ENCODE results near the gene DEPDC4.
"Not testable (repeated sequence)": the region's sequence is repeated elsewhere in the genome, so short reads cannot be mapped to it uniquely, and the experiment has no call there.

DNA sequence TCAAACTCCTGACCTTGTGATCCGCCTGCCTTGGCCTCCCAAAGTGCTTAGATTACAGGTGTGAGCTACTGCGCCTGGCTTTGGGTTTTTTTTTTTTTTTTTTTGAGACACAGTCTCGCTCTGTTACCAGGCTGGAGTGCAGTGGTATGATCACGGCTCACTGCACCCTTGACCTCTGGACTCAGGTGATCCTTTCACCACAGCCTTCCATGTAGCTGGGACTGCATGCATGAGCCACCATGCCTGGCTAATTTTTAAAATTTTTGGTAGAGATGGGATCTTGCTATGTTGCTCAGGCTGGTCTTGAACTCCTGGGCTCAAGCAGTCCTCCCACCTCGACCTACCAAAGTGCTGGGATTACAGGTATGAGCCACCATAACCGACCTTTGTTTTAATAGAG is 44.7 kb downstream of the DEPDC4 start:
- TF ChIP-seq, protein P1, sequence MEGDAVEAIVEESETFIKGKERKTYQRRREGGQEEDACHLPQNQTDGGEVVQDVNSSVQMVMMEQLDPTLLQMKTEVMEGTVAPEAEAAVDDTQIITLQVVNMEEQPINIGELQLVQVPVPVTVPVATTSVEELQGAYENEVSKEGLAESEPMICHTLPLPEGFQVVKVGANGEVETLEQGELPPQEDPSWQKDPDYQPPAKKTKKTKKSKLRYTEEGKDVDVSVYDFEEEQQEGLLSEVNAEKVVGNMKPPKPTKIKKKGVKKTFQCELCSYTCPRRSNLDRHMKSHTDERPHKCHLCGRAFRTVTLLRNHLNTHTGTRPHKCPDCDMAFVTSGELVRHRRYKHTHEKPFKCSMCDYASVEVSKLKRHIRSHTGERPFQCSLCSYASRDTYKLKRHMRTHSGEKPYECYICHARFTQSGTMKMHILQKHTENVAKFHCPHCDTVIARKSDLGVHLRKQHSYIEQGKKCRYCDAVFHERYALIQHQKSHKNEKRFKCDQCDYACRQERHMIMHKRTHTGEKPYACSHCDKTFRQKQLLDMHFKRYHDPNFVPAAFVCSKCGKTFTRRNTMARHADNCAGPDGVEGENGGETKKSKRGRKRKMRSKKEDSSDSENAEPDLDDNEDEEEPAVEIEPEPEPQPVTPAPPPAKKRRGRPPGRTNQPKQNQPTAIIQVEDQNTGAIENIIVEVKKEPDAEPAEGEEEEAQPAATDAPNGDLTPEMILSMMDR (conservative IDR thresholded peaks at IDR 0.05; ENCODE audit: low read depth, low read length) = not testable (repeated sequence)
- not testable (repeated sequence) for TF ChIP-seq EZH2 (IDR thresholded peaks at IDR 0.05; ENCODE audit: low read length, unreplicated experiment)
